PC-3 (cell line): ENCODE results near the gene LRRC40. TPM values are rescaled to one million over a fixed set of nuclear protein-coding genes. Genes with fewer than 3 reads are reported as not detected.

ENCODE experiments used
- ATAC-seq: fragments of 200-7000 bp; cut with Tn5 transposase; 2 replicates; pipeline ENCODE4 v1.9.1; 2020; ENCODE audit warnings: mild to moderate bottlenecking, moderate library complexity
- BruUV-seq: library from RNA; stranded (reverse); fragments of 400-500 nt; replicated peaks from 2 replicates; lab custom pipeline; 2021; lab: Mats Ljungman, UMichigan
- CTCF ChIA-PET: fragments of 300-600 bp; sonication (Branson Sonifier 250); formaldehyde crosslinking; loops from one replicate; lab custom pipeline; 2022; ENCODE audit warnings: antibody characterized with exemption; lab: Charles Lee
- POLR2A ChIA-PET: fragments of 300-600 bp; sonication (Branson Sonifier 250); formaldehyde crosslinking; loops from one replicate; lab custom pipeline; 2022; ENCODE audit warnings: antibody characterized with exemption; ENCODE audit not compliant: unreplicated experiment; lab: Charles Lee
- DNase-seq: peaks from one replicate; pipeline ENCODE4 v3.0.0-alpha.2; 2015
- H2AFZ ChIP-seq: fragments of 300-600 bp; sonication (generic); 2 replicates; pipeline ENCODE4 v1.6.0; 2016; ENCODE audit warnings: antibody characterized with exemption, low read length
- H3F3A ChIP-seq: fragments of 300-600 bp; sonication (generic); one replicate; pipeline ENCODE4 v1.6.0; 2017; ENCODE audit warnings: antibody characterized with exemption, low read length, control low read depth, mild to moderate bottlenecking; ENCODE audit not compliant: unreplicated experiment
- H3K27ac ChIP-seq: fragments of 300-600 bp; sonication (generic); 2 replicates; pipeline ENCODE4 v1.5.1; 2016; ENCODE audit warnings: mild to moderate bottlenecking, low read length
- H3K27me3 ChIP-seq: fragments of 300-600 bp; sonication (generic); 2 replicates; pipeline ENCODE4 v1.6.1; 2016; ENCODE audit warnings: low read length, mixed read lengths
- H3K36me3 ChIP-seq: fragments of 300-600 bp; sonication (generic); 2 replicates; pipeline ENCODE4 v1.6.1; 2016; ENCODE audit warnings: low read depth, mixed run types, low read length, mixed read lengths
- H3K4me1 ChIP-seq: fragments of 300-600 bp; sonication (generic); 2 replicates; pipeline ENCODE4 v1.5.1; 2016; ENCODE audit warnings: low read length; ENCODE audit not compliant: insufficient read depth
- H3K4me2 ChIP-seq: fragments of 300-600 bp; sonication (generic); 2 replicates; pipeline ENCODE4 v1.6.0; 2016; ENCODE audit warnings: low read length
- H3K4me3 ChIP-seq: fragments of 300-600 bp; sonication (generic); 2 replicates; pipeline ENCODE4 v1.5.1; 2016; ENCODE audit warnings: mild to moderate bottlenecking, low read length, mixed read lengths
- H3K79me2 ChIP-seq: fragments of 300-600 bp; sonication (generic); 2 replicates; pipeline ENCODE4 v1.6.1; 2017; ENCODE audit warnings: low read length, mixed read lengths
- H3K9ac ChIP-seq: fragments of 300-600 bp; sonication (generic); 2 replicates; pipeline ENCODE4 v1.6.0; 2016; ENCODE audit warnings: mild to moderate bottlenecking, low read length
- H3K9me2 ChIP-seq: fragments of 300-600 bp; sonication (generic); replicated peaks from 2 replicates; pipeline ENCODE4 v1.6.1; 2016; ENCODE audit warnings: mixed run types, low read length, mixed read lengths
- H3K9me3 ChIP-seq: fragments of 300-600 bp; sonication (generic); 2 replicates; pipeline ENCODE4 v1.6.1; 2016; ENCODE audit warnings: low read length, mixed read lengths
- H4K20me1 ChIP-seq: fragments of 300-600 bp; sonication (generic); 2 replicates; pipeline ENCODE4 v1.6.1; 2016; ENCODE audit warnings: low read length, mixed read lengths
- EZH2 ChIP-seq: fragments of 300-600 bp; sonication (generic); IDR thresholded peaks from one replicate; pipeline ENCODE4 v1.6.1; 2017; ENCODE audit warnings: antibody characterized with exemption, mild to moderate bottlenecking, low read length; ENCODE audit not compliant: unreplicated experiment
- EZH2phosphoT487 ChIP-seq: fragments of 300-600 bp; sonication (generic); IDR thresholded peaks from 2 replicates; pipeline ENCODE4 v1.6.1; 2018; ENCODE audit warnings: mild to moderate bottlenecking, antibody characterized with exemption, low read length, borderline replicate concordance
- intact Hi-C: fragments of 100-400 bp; cut with micrococcal nuclease; formaldehyde crosslinking; loops from 2 replicates; pipeline ENCODE4 v1.9.0; 2023
- total RNA-seq: library from RNA; depleted of rRNA; stranded (reverse); fragments of >200 nt; gene quantifications from 2 replicates; pipeline ENCODE4 v1.2.3, GENCODE V29; 2014
- TF ChIP-seq, protein P1 (sequence below): fragments of 300-600 bp; sonication (generic); conservative IDR thresholded peaks from 2 replicates; pipeline ENCODE4 v1.5.1; 2017; ENCODE audit warnings: antibody characterized with exemption, low read depth, mild to moderate bottlenecking, low read length

LRRC40 gene
- total RNA-seq, 1 experiment from 2014 or later, result 18.4 TPM

DNA sequence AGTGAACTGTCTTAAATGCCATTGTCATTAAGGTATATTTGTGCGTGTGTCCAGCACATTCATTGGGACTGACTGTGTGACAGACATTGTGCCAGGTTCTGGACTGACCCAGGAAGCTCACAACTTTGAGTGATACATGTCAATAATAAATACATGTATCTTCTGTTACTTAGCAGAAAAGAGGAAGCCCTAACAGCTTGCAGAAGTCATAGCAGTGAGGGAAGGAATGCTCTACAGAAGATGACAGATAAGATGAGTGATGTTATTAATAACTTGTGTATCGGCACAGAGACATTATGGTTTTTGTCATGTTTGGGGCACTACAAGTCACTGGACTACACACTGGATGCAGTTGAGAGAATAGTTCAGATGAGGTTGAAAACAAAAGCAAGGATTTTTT, 14.6 kb upstream of the LRRC40 start:
- no TSS peak for BruUV-seq
- Histone ChIP-seq H3K27me3 (no peaks in the 10 kb centered on the region), H3K79me2 (peaks cover 90% of the 10 kb centered on the region), H3K4me2 (no peak overlapping the region), H3K9me3 (no peaks in the 10 kb centered on the region), H3K9me2 (no peaks in the 10 kb centered on the region), H3K9ac (no peak overlapping the region), H3K4me1 (peaks cover 19% of the 10 kb centered on the region), H3F3A (no peaks in the 10 kb centered on the region), H3K36me3 (peaks cover 34% of the 10 kb centered on the region), H4K20me1 (peaks cover 32% of the 10 kb centered on the region), H3K27ac (no peak overlapping the region), H2AFZ (no peak overlapping the region), H3K4me3 (no peak overlapping the region)
- CTCF ChIA-PET, result no interaction called here
- no peak for ATAC-seq
- intact Hi-C loops, result loop anchor here (2.0 to 5.0 kb wide), 2 partner anchors 15 to 132 kb away; partner anchors contain the start of genes ANKRD13C and LRRC40
- POLR2A ChIA-PET, result no interaction called here
- TF ChIP-seq, protein P1, sequence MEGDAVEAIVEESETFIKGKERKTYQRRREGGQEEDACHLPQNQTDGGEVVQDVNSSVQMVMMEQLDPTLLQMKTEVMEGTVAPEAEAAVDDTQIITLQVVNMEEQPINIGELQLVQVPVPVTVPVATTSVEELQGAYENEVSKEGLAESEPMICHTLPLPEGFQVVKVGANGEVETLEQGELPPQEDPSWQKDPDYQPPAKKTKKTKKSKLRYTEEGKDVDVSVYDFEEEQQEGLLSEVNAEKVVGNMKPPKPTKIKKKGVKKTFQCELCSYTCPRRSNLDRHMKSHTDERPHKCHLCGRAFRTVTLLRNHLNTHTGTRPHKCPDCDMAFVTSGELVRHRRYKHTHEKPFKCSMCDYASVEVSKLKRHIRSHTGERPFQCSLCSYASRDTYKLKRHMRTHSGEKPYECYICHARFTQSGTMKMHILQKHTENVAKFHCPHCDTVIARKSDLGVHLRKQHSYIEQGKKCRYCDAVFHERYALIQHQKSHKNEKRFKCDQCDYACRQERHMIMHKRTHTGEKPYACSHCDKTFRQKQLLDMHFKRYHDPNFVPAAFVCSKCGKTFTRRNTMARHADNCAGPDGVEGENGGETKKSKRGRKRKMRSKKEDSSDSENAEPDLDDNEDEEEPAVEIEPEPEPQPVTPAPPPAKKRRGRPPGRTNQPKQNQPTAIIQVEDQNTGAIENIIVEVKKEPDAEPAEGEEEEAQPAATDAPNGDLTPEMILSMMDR, result no peak
- TF ChIP-seq EZH2 (no peak), EZH2phosphoT487 (no peak)
- no peak for DNase-seq

DNA sequence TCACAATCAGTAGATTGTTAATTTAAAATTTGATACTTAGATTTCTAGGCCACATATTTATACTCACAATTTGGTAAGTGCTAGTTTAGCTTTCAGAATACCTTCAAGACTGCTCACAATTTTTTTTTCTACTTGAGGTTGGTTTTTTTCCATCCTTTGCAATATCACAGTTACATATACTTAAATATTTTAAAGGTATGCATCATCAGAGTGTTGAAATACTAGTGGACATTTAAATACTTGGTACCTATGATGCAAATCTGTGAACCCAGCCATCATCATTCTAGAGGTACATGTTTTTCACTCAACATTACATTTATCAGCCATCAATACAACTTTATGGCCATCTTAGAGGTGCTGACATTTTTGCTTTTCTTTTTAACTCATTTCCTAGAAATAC, 6.2 kb upstream of the LRRC40 start:
- no peak overlapping the region for H3K27ac ChIP-seq
- peaks cover 96% of the 10 kb centered on the region for H3K79me2 ChIP-seq
- BruUV-seq, result no TSS peak
- no peaks in the 10 kb centered on the region for H3F3A ChIP-seq
- H3K4me1 ChIP-seq, result peaks cover 6% of the 10 kb centered on the region
- no peaks in the 10 kb centered on the region for H3K27me3 ChIP-seq
- DNase-seq, result no peak
- ATAC-seq, result no peak
- no peak overlapping the region for H3K9ac ChIP-seq
- intact Hi-C loops, result no loop called here
- ChIA-PET POLR2A (no interaction called here), CTCF (no interaction called here)
- H3K4me3 ChIP-seq, result no peak overlapping the region
- no peak overlapping the region for H3K4me2 ChIP-seq
- H3K36me3 ChIP-seq, result peaks cover 23% of the 10 kb centered on the region
- no peaks in the 10 kb centered on the region for H3K9me2 ChIP-seq
- H4K20me1 ChIP-seq, result no peaks in the 10 kb centered on the region
- H2AFZ ChIP-seq, result no peak overlapping the region
- no peaks in the 10 kb centered on the region for H3K9me3 ChIP-seq
- TF ChIP-seq EZH2phosphoT487, result no peak
- no peak for TF ChIP-seq EZH2
- TF ChIP-seq, protein P1, result no peak

DNA sequence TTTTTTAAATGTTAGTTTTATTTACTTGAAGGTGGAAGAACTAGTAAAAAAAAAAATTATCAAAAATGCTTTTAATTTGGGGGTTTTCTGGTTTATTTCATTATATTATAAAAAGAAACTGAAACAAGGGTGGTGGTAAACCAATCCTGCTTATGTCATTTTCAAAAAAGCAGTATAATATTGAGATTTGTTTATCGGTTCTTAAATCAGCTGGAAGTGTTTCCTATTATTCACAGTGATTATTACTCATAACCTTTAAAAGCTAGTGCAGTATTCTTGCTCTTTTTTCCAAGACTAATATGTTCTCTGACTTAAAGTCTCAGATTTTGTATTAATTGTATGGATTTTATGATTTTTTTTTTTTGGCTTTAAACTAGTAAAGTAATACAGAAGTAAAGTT, 5.4 kb upstream of the LRRC40 start:
- peaks cover 96% of the 10 kb centered on the region for H3K79me2 ChIP-seq
- BruUV-seq, result no TSS peak
- ChIA-PET CTCF (no interaction called here), POLR2A (no interaction called here)
- H3K9ac ChIP-seq, result no peak overlapping the region
- peaks cover 6% of the 10 kb centered on the region for H3K4me1 ChIP-seq
- H4K20me1 ChIP-seq, result no peaks in the 10 kb centered on the region
- no peaks in the 10 kb centered on the region for H3K27me3 ChIP-seq
- no peaks in the 10 kb centered on the region for H3K9me2 ChIP-seq
- peaks cover 23% of the 10 kb centered on the region for H3K36me3 ChIP-seq
- ATAC-seq, result no peak; the same call in 1 of the 2 replicates
- no peak overlapping the region for H3K4me3 ChIP-seq
- no peak for DNase-seq
- H2AFZ ChIP-seq, result no peak overlapping the region
- H3F3A ChIP-seq, result no peaks in the 10 kb centered on the region
- TF ChIP-seq EZH2phosphoT487, result no peak
- TF ChIP-seq, protein P1, result no peak
- no peak for TF ChIP-seq EZH2
- no peak overlapping the region for H3K27ac ChIP-seq
- no peak overlapping the region for H3K4me2 ChIP-seq
- intact Hi-C loops, result no loop called here
- H3K9me3 ChIP-seq, result no peaks in the 10 kb centered on the region
